Measurements from ENCODE around the gene C15orf61.

The C15orf61 gene

DNA sequence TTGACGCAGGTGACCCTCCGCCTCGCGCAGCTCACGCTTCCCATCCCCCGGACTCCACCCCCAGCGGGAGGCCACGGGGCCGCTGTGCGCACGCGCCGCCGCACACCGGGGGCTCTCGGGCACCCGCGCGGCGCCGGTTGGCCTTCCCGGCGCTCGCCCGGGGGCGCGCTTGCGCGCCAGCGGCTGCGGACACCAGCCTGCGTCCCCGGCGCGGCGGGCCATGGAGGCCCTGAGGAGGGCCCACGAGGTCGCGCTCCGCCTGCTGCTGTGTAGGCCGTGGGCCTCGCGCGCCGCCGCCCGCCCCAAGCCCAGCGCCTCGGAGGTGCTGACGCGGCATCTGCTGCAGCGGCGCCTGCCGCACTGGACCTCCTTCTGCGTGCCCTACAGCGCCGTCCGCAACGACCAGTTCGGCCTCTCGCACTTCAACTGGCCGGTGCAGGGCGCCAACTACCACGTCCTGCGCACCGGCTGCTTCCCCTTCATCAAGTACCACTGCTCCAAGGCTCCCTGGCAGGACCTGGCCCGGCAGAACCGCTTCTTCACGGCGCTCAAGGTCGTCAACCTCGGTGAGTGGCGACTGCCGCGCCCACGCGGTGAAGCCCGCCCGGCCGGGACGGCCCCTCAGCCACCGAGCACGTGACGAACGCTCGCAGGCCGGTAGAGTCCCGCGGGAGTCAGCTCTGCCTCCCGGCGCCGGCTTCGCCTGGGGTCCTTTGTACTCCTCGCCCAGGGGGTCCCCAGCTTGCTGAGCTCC, at the start of gene C15orf61:
TSS of gene C15orf61 (plus strand) at position 103 of the 754 bp plus-strand sequence. CDS start at position 221, 118 bp downstream.
- DNase-seq (ENCODE audit: low spot score), result peak; percentile 99

DNA sequence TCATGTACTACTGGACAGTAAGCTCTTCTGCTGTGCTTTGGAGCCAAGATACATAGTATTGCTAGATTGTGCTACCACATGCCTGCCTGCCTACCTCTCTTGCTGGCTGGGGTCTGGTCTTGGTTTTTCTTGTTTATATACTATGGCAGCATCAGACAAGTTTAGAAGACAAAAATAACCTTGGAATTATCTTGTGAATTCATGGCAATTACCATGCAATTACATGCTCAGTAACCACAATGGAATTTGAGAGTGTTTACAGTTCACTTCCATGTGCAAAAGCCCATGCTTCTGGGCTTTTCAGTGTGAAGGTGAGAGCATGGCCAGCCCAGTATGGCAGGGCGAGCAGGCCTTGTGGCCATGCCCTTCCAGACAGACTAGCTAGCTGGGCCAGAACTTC, 48.0 kb upstream of the C15orf61 start:
- peak; percentile 10 for DNase-seq (ENCODE audit: low spot score)

DNA sequence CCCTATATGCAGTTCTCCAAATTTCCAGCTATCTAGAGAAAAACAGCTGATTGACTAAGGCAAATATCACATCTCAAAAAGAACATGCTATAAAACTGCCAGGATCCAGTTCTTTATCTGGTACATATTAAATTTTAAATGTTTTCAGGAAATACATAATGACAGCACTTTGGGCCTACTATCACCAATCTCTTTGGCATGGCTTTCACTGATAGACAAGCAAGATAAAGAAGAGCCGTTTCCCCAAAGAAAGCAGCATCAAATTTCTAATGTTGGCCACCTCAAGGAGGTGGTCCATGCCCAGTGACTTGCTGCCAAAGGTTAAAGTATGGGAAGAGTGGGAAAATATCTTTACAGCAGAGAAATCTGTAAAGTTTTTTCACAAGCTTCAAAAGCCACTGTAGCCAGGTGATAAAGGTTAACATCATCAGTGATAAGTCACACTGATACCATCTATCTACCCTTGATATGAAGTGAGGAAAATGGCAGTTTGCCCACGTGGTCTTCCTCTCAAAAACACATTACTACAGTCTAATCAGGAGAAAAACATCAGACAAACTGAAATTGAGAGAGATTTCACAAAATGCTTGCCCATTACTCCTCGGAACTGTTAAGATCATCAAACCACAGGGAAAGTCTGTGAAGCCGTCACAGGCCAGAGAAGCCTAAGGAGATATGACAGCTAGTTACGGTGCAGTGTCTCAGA, 46.4 kb upstream of the C15orf61 start:
- DNase-seq (ENCODE audit: low spot score), result no peak

DNA sequence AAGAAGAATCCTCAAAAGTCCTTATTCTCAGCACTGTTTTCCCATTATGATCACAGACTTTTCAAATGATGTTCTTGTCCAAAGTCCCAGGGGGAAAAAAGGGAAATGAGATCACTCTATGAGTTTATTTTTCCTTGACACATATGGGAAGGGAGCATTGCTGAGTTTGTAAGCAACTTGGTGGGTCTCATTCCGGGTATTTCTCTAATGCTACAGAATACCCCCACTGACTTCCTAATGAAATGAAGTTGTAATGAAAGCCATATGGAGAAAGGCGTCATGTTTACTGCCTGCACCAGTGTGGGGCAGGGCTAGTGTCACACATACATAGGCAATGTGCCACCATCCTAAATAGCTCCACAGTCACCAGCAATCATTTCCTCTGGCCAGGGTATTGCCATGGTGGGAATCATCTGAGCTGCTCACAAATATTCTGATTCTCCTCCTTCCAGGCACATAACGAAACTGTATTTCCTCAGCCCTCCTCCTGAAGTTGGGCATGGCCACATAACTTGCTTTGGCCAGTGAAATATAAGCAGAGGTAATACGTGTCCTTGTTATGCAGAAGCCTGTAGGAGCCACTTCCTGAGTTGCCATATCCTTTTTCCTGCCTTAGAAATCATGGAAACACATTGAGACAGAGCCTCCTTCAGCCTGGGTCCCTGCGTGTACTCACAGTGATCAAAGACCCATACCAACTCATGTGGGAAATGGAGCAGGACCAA, 41.0 kb upstream of the C15orf61 start:
- DNase-seq (ENCODE audit: low spot score), result peak; percentile 42

DNA sequence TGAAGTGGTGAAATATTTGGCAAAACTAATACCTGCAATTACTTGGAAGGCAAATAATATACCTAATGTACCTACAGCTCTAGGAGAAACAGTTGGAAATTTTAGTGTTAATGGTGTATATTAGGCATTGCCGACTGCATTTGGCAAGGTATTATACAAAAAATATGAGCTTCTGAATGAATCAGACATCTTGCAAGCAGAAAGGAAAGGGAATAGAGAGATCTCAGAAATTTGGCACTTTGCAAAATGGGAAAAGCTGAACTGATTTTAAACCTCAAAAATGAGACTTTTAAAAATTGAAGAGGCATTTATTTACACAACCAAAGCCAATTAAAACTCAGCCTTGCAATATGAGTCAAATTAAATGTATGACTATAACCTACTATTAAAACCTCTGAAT, 40.2 kb upstream of the C15orf61 start:
- DNase-seq (ENCODE audit: low spot score), result peak; percentile 29

DNA sequence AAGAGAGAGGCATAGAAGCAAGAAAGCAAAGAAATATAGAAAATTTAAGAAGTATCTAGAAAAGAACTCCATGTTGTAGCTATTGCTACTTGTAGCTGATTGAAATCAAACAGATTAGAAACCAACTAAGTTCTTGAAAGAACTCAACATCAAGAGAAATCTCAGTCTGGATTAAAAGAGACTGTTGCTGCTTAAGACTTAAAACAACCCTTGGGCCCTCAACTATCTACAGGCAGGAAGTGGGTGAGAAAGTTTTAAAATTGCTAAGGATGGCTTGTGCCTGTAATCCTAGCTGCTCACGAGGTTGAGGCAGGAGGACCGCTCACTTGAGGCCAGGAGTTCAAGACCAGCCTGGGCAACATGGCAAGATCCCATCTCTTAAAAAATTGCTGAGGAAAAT, 39.3 kb upstream of the C15orf61 start:
- no peak for DNase-seq (ENCODE audit: low spot score)

DNA sequence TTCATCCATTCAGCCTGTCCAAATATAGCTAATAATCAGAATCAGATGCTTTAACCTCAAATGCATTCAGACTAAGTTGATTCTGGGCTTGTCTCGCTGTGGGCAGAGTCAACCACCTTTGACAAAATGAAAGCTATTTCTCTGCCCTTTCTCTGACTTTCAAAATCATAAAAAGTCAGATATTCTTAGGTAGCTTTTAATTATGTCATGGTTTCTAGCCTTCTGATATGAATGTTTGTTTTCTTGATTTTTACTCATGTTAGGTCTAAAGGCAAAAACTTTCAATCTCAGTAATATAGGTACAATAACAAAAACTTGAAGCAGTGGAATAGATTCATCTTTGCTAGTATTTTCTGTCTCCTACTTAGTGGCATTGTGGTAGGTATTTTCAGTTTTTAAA, 25.3 kb upstream of the C15orf61 start:
- DNase-seq (ENCODE audit: low spot score), result no peak

DNA sequence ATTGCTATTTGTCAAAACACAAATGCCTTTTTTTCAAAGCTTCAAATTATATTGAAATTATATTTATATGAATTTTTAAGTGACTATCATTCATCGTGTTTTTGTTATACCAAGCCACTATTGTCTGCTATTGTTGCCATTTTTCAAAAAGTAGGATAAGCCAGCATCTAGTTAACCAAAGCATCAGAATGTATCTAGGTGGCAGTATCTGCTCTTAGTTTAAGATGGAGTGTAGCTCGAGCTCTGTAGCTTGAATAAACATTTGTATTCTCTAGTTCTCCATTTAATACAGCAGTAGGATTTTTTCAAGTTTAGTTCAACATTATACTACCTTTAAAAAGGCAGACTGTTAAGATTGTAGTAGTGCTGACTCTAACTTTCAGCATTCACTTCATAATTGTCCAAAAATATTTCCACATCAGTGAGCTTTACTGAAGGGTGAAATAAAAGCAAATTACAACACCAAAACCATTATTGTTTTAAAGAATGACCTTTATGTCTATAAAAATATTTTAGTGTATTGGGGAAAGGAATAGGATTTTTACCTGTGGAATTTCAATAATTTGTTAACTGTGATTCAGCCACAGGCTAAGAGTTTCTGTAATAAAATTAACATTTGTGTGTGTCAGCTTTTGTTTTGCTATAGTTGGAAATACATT, 19.6 kb upstream of the C15orf61 start:
- DNase-seq (ENCODE audit: low spot score), result peak; percentile 39

DNA sequence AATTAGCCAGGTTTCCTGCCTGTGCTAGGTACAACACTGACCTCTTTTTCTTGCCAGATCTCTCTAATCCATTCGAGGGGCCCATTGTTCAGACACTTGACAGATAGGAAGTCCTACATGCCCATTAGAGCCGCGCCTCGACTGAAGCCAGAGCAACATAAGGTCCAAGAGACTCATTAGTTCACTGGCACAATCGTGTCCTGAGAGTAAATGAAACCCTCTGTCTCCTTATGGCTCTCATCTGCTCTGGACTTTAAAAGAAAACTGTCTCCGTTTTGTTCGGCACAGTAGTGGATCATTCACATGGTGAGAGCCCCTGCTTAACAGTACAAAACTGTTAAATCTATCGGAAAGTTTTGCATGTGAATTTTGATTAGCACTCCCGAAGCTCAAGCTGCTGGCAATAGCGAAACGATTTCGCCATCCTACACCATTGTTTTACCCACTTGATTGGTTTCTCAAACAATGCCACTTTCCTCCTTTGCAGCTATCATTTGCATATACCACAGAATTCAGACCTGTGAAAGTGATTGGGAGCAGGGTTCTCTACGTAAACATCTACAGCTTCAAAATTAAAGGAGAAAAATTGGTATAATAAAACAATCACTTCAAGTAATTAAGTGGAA, 19.0 kb upstream of the C15orf61 start:
- peak; percentile 14 for DNase-seq (ENCODE audit: low spot score)

DNA sequence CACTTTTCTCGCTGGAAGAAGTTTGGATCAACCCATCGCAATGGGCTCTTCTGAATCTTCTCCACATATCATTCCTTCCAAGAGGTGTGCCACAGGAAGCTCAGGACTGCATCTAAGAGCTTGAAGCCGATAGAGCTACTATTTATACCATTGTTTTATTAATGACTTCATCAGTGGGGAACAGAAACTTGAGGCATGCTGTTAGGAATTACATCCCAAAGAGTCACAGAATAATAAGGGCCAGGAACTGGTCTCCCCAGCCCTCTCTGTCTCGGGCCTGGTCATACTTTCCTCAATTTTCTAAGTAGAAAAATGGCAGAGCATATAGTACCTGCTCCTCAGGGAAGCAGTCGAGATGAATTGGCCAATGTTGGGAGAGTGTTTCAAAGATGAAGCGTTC, 16.9 kb upstream of the C15orf61 start:
- DNase-seq (ENCODE audit: low spot score), result peak; percentile 14

DNA sequence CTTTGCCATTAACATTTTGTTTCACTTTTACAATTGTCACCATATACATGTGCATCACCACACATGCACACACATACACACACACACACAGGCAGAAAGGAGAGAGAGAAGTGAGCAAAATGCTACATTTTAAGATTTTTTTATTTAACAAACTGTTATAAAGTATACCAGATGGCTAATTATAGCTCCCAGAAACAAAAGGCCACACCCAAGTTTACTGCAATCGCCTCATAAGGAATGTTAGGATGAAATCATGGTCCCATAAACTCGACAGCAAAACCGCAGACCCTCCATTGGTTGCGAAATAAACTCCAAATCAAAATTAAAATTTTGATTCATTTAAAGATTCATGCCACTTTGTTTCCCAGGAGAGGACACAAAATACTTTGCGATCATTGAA, 16.1 kb upstream of the C15orf61 start:
- peak; percentile 71 for DNase-seq (ENCODE audit: low spot score)

DNA sequence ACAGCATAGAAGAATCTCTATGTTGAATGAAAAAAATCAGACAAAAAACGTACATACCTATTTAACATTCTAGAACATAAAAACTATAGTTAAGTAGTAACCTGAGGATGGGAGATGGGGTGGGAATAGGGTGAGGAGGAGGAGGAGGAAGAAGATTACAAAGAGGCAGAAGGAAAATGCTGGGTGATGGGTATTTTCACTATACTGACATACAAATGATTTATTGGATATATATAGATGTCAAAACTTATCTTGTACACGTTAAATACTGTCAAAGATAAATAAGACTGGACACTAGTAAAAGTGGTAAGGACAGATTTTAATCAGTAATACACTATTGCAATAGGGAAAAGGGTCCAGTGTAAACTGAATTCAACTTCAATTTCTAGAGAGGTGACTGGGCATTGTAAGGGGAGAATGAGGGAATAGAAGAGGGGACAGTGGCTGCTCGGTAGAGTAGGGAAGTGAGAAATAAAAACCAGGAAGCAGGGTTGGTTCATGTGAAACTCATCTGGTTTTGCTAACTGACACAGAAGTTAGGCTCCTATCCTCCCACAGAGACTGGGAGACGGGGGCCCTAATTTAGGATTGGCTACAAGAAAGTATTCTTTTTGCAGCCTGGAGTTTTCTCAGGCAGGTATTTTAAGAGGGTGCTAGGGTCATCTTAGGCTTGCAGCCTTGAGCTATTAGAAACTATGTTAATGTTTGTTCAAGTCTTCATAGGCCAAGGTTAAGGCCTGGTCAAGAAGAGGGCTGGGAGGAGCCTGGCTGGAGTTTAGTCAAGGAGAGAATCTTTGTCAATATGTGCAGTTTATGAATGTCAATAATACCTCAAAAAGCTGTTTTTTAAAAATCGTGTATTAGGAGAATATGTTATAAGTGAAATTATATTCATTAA, 15.0 kb upstream of the C15orf61 start:
- DNase-seq (ENCODE audit: low spot score), result no peak

DNA sequence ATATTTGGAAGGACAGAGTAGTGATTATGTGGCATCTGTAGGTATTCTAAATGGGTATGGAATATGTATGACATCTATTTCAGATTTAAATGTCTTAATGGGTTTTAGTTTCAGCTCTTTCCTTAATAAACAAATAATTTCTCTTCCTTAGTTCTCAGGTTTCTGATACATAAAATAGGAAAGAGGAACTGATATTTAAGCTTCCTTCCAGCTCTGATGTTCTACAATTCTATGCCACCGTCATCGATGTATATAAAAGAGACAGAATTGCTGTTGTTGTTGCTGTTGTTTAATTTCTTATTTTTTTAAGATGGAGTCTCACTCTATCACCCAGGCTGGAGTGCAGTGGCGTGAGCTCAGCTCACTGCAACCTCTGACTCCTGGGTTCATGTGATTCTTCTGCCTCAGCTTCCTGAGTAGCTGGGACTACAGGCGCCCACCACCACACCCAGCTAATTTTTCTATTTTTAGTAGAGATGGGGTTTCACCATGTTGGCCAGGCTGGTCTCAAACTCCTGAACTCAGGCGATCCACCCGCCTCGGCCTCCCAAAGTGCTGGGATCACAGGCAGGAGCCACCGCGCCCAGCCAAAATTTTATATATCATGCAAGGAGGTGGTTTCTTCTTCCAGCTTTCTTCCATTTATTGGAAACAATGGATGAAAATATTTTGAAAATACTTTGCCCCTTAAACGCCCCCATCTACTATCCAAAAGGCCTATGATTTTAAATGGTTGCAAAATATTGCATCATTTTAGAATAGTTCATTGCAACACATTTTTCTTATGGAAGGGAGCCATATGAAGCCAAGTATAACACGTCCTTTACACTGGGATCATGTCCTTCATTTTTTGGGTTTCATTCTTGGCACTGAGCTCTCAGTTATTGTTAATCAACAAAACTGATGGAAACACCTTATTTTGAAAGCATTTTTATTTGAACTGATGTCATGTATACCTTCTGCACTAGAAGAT, 13.9 kb upstream of the C15orf61 start:
- no peak for DNase-seq (ENCODE audit: low spot score)

DNA sequence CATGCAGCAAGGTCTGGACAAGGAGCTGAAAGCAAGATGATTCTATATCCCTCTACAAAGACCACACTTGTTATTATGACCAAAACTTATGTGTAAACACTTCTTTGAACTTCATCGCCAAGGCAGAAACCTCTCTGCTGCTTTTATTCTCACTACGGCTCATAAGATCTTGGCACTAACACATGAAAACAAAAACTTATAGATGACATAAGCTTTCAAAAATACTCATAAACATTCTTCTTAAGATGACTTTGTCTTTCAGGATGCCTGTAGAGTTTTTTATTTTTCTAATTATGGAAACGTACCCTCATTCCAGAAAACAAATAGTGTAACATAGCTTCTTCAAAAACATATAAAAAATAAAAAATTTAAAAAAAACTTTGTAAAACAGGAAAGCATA, 12.5 kb upstream of the C15orf61 start:
- DNase-seq (ENCODE audit: low spot score), result no peak

DNA sequence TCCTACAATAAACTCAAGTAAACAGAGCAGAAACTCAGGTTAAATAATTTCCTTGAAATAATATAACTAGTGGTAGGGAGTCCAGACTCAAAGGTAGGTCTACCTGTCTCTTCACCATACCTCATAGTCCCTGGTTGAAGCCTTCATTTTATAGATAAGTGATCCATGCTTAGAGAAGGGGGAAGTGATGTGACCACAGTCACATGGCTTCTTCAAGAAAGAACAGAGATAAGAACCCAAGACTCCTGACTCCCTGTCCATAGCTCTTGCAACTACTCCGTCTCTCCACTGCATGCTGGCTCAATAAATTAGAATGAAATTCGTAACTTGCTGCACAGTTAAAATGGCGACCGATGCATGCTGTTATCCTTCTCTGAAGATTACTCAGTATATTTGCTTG, 11.0 kb upstream of the C15orf61 start:
- no peak for DNase-seq (ENCODE audit: low spot score)

DNA sequence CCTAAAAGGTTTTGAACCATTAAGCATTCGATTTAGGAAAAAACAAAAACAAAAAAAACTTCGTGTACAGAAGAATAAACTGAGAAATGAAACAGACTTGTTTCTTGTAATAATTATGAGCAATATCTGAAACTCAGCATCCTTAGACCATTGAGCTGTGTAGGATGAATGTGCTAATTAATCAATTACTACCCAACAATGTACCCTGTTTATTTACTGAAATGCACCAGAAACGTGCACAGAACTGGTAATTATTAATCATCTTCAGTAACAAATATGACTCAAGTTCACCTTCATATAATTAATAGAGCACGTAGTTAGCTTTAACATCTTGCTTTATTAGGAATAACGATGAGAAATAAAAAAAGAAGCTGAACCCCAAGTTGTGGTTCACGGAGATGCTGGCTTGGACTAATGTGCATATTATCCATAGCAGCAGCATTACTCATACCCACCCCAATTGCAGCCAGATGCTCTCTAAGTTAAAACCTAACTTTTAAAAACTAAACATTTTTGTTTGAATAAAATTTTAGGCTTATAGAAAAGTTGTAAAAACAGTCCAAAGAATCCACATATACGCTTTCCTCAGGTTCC, 10.2 kb upstream of the C15orf61 start:
- peak; percentile 75 for DNase-seq (ENCODE audit: low spot score)

DNA sequence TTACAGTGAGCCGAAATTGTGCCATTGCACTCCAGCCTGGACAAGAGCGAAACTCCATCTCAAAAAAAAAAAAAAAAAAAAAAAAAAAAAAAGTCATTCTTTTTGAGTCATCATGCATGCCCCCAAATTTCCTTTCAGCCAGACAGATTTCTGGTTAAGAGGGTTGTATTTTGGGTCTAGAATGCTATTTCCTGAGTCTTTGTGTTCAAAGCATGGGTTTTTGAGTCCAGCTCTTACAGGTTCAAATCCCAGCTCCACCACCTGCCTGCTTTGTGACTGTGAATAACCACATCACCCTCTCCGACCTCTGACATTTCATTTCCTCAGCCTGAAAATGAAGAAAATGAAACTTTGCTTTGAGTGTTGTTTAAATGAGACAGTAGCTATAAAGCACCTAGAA, 9.3 kb upstream of the C15orf61 start:
- DNase-seq (ENCODE audit: low spot score), result no peak

DNA sequence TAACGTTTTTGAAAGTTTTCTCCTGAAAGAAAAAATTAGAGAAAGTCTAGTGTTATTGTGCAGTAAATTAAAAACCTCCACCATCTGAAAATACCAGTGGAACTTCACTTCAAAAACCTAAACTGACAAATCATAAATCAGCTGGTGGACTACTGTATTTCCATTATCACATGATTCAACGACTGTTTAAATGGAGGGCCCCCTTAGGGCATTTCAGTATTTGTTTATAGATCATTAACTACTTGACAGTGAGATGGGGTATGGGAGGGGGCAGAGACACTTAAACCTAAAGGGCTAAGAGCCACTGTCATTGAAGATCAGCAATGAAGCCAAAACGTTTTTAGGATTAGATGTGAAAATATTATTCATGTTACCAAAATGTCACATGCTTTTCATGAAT, 8.8 kb upstream of the C15orf61 start:
- no peak for DNase-seq (ENCODE audit: low spot score)
